Measurements from ENCODE around the gene GPR162. TPM values are rescaled to one million over a fixed set of nuclear protein-coding genes. Genes with fewer than 3 reads are reported as not detected.

The GPR162 gene
- total RNA-seq, 1 experiment from 2014 or later: 2.4 TPM

DNA sequence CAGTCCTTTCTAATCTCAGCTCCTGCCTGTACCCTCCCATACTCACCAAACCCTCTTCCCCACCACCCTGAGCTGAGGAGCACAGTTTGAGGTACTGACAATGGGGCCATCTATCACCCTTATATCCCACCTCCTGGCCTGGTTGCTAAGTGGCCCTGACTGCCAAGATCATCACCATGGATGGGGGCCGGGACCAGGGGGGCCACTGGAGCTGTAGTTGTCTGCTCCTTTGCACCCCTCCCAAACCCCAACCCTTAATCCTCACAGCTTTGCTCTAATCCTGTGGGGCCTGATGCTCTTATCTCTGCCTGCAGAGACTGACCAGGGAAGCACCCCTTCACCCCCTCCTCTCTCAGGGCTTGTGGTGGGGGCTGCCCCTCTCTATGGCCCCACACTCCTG is 18.7 kb downstream of the GPR162 start:
- Histone ChIP-seq H3K79me2 (ENCODE audit: low read depth) (no peaks in the 10 kb centered on the region), H3K4me2 (no peak overlapping the region), H3K4me3 (no peak overlapping the region), H4K20me1 (ENCODE audit: insufficient read depth) (no peaks in the 10 kb centered on the region), H3K4me1 (replicated peaks; ENCODE audit: insufficient read depth) (no peaks in the 10 kb centered on the region), H3K27ac (no peak overlapping the region), H3K9me3 (ENCODE audit: insufficient read depth, low read depth) (no peaks in the 10 kb centered on the region), H2AFZ (no peak overlapping the region), H3F3A (ENCODE audit: insufficient read depth, low read depth) (peaks cover 3% of the 10 kb centered on the region; the same call in 1 of the 2 replicates), H3K9me2 (ENCODE audit: insufficient read depth) (no peaks in the 10 kb centered on the region), H3K36me3 (ENCODE audit: low read depth) (no peaks in the 10 kb centered on the region), H3K27me3 (ENCODE audit: insufficient read depth, low read depth) (no peaks in the 10 kb centered on the region; the same call in 1 of the 2 replicates)
- DNase-seq: no peak
- intact Hi-C loops (cut with micrococcal nuclease; ENCODE audit: unreplicated experiment): no loop called here
- no peak for TF ChIP-seq EZH2 (IDR thresholded peaks at IDR 0.05; ENCODE audit: low read depth)
- TF ChIP-seq, protein P1, sequence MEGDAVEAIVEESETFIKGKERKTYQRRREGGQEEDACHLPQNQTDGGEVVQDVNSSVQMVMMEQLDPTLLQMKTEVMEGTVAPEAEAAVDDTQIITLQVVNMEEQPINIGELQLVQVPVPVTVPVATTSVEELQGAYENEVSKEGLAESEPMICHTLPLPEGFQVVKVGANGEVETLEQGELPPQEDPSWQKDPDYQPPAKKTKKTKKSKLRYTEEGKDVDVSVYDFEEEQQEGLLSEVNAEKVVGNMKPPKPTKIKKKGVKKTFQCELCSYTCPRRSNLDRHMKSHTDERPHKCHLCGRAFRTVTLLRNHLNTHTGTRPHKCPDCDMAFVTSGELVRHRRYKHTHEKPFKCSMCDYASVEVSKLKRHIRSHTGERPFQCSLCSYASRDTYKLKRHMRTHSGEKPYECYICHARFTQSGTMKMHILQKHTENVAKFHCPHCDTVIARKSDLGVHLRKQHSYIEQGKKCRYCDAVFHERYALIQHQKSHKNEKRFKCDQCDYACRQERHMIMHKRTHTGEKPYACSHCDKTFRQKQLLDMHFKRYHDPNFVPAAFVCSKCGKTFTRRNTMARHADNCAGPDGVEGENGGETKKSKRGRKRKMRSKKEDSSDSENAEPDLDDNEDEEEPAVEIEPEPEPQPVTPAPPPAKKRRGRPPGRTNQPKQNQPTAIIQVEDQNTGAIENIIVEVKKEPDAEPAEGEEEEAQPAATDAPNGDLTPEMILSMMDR (conservative IDR thresholded peaks at IDR 0.05): no peak
- no TSS peak for BruUV-seq (replicated peaks)
- CTCF ChIA-PET: no interaction called here
- POLR2A ChIA-PET (ENCODE audit: unreplicated experiment): no interaction called here

DNA sequence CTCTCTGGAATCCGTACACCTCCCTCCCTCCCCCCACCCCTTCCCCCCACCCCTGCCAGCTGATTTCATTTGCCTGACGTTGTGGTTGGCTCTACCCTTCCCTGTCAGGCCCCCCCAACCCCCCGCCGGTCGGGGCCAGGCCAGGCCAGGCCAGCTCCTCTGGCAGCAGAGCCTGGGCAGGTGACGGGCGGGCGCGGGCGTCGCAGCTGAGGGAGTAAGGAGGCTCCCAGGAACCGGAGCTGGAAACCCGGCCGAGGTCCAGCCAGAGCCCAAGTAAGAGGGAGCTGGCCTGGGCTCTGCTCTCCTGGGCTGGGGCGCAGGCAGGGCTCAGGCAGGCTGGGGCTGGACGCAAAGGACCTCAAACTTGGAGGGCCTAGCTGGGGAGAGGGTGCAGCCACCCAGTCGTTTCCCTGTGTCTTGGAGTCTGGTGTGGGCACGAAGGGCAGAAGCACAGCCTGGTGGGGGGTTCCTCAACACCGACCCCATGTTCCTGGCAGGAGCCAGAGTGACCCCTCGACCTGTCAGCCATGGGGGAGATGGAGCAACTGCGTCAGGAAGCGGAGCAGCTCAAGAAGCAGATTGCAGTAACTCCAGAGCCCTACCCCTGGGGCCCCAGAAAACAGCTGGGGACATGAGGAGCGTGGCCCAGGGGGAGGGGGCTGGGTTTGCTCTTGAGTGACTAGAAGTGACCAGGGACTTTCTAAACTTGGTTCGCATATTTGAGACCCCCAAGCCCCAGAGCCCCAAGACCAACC is 19.3 kb downstream of the GPR162 start, which contains the start of gene GNB3:
TSS of gene GNB3 (plus strand) at position 165 of the 755 bp plus-strand sequence. CDS start at position 528, 363 bp downstream.
- CTCF ChIA-PET: no interaction called here

DNA sequence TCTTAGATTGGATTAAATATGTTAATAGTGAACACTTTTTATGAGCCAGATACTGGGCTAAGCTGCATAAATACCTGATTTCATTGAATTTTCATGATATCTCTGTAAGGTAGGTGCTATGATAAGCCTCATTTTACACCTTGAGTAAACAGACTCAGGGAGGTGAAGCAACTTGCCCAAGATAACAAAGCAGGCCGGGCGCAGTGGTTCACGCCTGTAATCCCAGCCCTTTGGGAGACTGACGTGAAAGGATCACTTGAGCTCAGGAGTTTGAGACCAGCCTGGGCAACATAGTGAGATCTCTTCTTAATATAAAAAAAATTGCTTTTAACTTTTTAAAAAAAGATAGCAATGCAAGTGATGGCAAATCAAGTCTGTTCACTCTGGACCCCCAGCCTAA is 20.5 kb downstream of the GPR162 start:
- POLR2A ChIA-PET (ENCODE audit: unreplicated experiment): interaction anchor here (0.6 kb wide), 1 partner anchor 153 kb away, joined by 10 read pairs; the partner anchor contains the start of gene ZNF384
- BruUV-seq (replicated peaks): no TSS peak

More for the DNA sequence above, 19.3 kb downstream of the GPR162 start, which contains the start of gene GNB3:
- no TSS peak for BruUV-seq (replicated peaks)
- POLR2A ChIA-PET (ENCODE audit: unreplicated experiment): no interaction called here
- no peaks in the 10 kb centered on the region for H4K20me1 ChIP-seq (ENCODE audit: insufficient read depth)
- no peaks in the 10 kb centered on the region for H3K4me1 ChIP-seq (replicated peaks; ENCODE audit: insufficient read depth)
- H3K27ac ChIP-seq: no peak within 1 kb of the TSS
- no peaks in the 10 kb centered on the region for H3K9me2 ChIP-seq (ENCODE audit: insufficient read depth)
- H2AFZ ChIP-seq: no peak within 1 kb of the TSS
- no peaks in the 10 kb centered on the region for H3K36me3 ChIP-seq (ENCODE audit: low read depth)
- H3K27me3 ChIP-seq (ENCODE audit: insufficient read depth, low read depth): no peaks in the 10 kb centered on the region; the same call in 1 of the 2 replicates
- no peaks in the 10 kb centered on the region for H3K9me3 ChIP-seq (ENCODE audit: insufficient read depth, low read depth)
- no peak for DNase-seq
- intact Hi-C loops (cut with micrococcal nuclease; ENCODE audit: unreplicated experiment): no loop called here
- H3K4me2 ChIP-seq: no peak within 1 kb of the TSS
- H3K79me2 ChIP-seq (ENCODE audit: low read depth): no peaks in the 10 kb centered on the region
- peaks cover 4% of the 10 kb centered on the region; the same call in 1 of the 2 replicates for H3F3A ChIP-seq (ENCODE audit: insufficient read depth, low read depth)
- TF ChIP-seq, protein P1 (conservative IDR thresholded peaks at IDR 0.05): no peak
- TF ChIP-seq EZH2 (IDR thresholded peaks at IDR 0.05; ENCODE audit: low read depth): no peak
- no peak within 1 kb of the TSS for H3K4me3 ChIP-seq

More for the DNA sequence above, 20.5 kb downstream of the GPR162 start:
- H3K4me1 ChIP-seq (replicated peaks; ENCODE audit: insufficient read depth): no peaks in the 10 kb centered on the region
- peaks cover 15% of the 10 kb centered on the region; the same call in 1 of the 2 replicates for H3F3A ChIP-seq (ENCODE audit: insufficient read depth, low read depth)
- TF ChIP-seq, protein P1 (conservative IDR thresholded peaks at IDR 0.05): no peak
- TF ChIP-seq EZH2 (IDR thresholded peaks at IDR 0.05; ENCODE audit: low read depth): no peak
- intact Hi-C loops (cut with micrococcal nuclease; ENCODE audit: unreplicated experiment): no loop called here
- H4K20me1 ChIP-seq (ENCODE audit: insufficient read depth): no peaks in the 10 kb centered on the region
- H2AFZ ChIP-seq: no peak overlapping the region
- CTCF ChIA-PET: interaction anchor here (0.6 to 1.2 kb wide), 3 partner anchors 21 to 76 kb away, joined by 3 to 4 read pairs (median 3); partner anchors contain the start of genes GPR162 and PTMS
- no peaks in the 10 kb centered on the region; the same call in 1 of the 2 replicates for H3K27me3 ChIP-seq (ENCODE audit: insufficient read depth, low read depth)
- no peaks in the 10 kb centered on the region for H3K9me3 ChIP-seq (ENCODE audit: insufficient read depth, low read depth)
- no peak overlapping the region for H3K27ac ChIP-seq
- no peaks in the 10 kb centered on the region for H3K79me2 ChIP-seq (ENCODE audit: low read depth)
- no peak overlapping the region for H3K4me3 ChIP-seq
- DNase-seq: no peak
- H3K36me3 ChIP-seq (ENCODE audit: low read depth): no peaks in the 10 kb centered on the region
- no peaks in the 10 kb centered on the region for H3K9me2 ChIP-seq (ENCODE audit: insufficient read depth)
- H3K4me2 ChIP-seq: no peak overlapping the region

Data from PC-9 (cell line).